Peyer's patch (tissue), 4 donors: Measurements from ENCODE around the gene CNTF. TPM values are rescaled to one million over a fixed set of nuclear protein-coding genes. Genes with fewer than 3 reads are reported as not detected.
A peak's percentile ranks its signal among the peaks of the same experiment; 100 is the strongest.

Experiments used
- DNase-seq, 3 donors: peaks; one replicate each; pipeline ENCODE4 v3.0.0-alpha.2; 2017 to 2019
- H3K27ac ChIP-seq, 4 donors: fragments of 200-600 bp; sonication (generic); one replicate each; pipeline ENCODE4 v1.5.1; 2016 to 2019
- H3K27me3 ChIP-seq, 2 donors: fragments of 200-600 bp; sonication (generic); one replicate each; pipeline ENCODE4 v1.5.1; 2019
- H3K36me3 ChIP-seq, 3 donors: fragments of 200-600 bp; sonication (generic); one replicate each; pipeline ENCODE4 v1.5.1; 2016 to 2019
- H3K4me1 ChIP-seq, 4 donors: fragments of 200-600 bp; sonication (generic); one replicate each; pipeline ENCODE4 v1.5.1; 2016 to 2019
- H3K4me3 ChIP-seq, 4 donors: fragments of 200-600 bp; sonication (generic); 1 replicate in 3 of 4; 2 replicates in 1 of 4; pipeline ENCODE4 v1.5.1; 2016 to 2019; ENCODE audit warnings: mild to moderate bottlenecking in 1 of 4
- H3K9me3 ChIP-seq, 4 donors: fragments of 200-600 bp; sonication (generic); one replicate each; pipeline ENCODE4 v1.5.1; 2016 to 2019; ENCODE audit warnings: mild to moderate bottlenecking in 1 of 4
- POLR2A ChIP-seq, 2 donors: fragments of 450-650 bp; IDR thresholded peaks; one replicate each; pipeline ENCODE4 v1.5.1; 2017; ENCODE audit warnings: antibody characterized with exemption in 2 of 2, mild to moderate bottlenecking in 2 of 2, moderate library complexity in 2 of 2
- total RNA-seq, 4 donors: library from RNA; depleted of rRNA; stranded (reverse); fragments of >200 nt; gene quantifications; one replicate each; pipeline ENCODE4 v1.1.0, GENCODE V29; 2016
- TF ChIP-seq, protein P1 (sequence below), 6 experiments: fragments of 450-650 bp in 4 of 6; fragments of 200-600 bp in 2 of 6; sonication (generic) in 1 of 6; IDR thresholded peaks; one replicate each; pipeline ENCODE4 v1.5.1; 2017 to 2019; ENCODE audit warnings: antibody characterized with exemption in 6 of 6, mild to moderate bottlenecking in 3 of 6, moderate library complexity in 1 of 6

CNTF gene
- total RNA-seq, 4 donors from 2014 or later, result 3.5 to 6.8 (median 5.3) TPM; not detected in 1

GRCh38 chr11:58609723-58610122, 12.7 kb upstream of the CNTF start:
- H3K4me3 ChIP-seq, result no peak overlapping the region
- peak in 1 of 3 donors; percentile 31 for DNase-seq
- H3K27me3 ChIP-seq, result no peaks in the 10 kb centered on the region
- TF ChIP-seq POLR2A (IDR thresholded peaks at IDR 0.05), result no peak
- TF ChIP-seq, protein P1, sequence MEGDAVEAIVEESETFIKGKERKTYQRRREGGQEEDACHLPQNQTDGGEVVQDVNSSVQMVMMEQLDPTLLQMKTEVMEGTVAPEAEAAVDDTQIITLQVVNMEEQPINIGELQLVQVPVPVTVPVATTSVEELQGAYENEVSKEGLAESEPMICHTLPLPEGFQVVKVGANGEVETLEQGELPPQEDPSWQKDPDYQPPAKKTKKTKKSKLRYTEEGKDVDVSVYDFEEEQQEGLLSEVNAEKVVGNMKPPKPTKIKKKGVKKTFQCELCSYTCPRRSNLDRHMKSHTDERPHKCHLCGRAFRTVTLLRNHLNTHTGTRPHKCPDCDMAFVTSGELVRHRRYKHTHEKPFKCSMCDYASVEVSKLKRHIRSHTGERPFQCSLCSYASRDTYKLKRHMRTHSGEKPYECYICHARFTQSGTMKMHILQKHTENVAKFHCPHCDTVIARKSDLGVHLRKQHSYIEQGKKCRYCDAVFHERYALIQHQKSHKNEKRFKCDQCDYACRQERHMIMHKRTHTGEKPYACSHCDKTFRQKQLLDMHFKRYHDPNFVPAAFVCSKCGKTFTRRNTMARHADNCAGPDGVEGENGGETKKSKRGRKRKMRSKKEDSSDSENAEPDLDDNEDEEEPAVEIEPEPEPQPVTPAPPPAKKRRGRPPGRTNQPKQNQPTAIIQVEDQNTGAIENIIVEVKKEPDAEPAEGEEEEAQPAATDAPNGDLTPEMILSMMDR (IDR thresholded peaks at IDR 0.05), result no peak
- no peaks in the 10 kb centered on the region for H3K9me3 ChIP-seq
- peaks cover 0 to 49% (median 0%) of the 10 kb centered on the region in 3 donors for H3K36me3 ChIP-seq
- H3K4me1 ChIP-seq, result peaks cover 0 to 5% (median 2%) of the 10 kb centered on the region in 4 donors
- no peak overlapping the region for H3K27ac ChIP-seq

GRCh38 chr11:58613228-58613627, 9.2 kb upstream of the CNTF start:
- no peak for TF ChIP-seq POLR2A (IDR thresholded peaks at IDR 0.05)
- TF ChIP-seq, protein P1 (IDR thresholded peaks at IDR 0.05), result no peak
- Histone ChIP-seq H3K36me3 (peaks cover 0 to 83% (median 0%) of the 10 kb centered on the region in 3 donors), H3K27ac (no peak overlapping the region), H3K9me3 (no peaks in the 10 kb centered on the region), H3K4me1 (no peaks in the 10 kb centered on the region), H3K27me3 (no peaks in the 10 kb centered on the region), H3K4me3 (no peak overlapping the region)
- DNase-seq, result no peak

GRCh38 chr11:58615559-58615958, 6.9 kb upstream of the CNTF start:
- no peak for DNase-seq
- H3K27me3 ChIP-seq, result no peaks in the 10 kb centered on the region
- peaks cover 0 to 98% (median 0%) of the 10 kb centered on the region in 3 donors for H3K36me3 ChIP-seq
- H3K27ac ChIP-seq, result no peak overlapping the region
- H3K4me1 ChIP-seq, result no peaks in the 10 kb centered on the region
- no peak overlapping the region for H3K4me3 ChIP-seq
- no peaks in the 10 kb centered on the region for H3K9me3 ChIP-seq
- no peak for TF ChIP-seq POLR2A (IDR thresholded peaks at IDR 0.05)
- TF ChIP-seq, protein P1 (IDR thresholded peaks at IDR 0.05), result no peak

DNA sequence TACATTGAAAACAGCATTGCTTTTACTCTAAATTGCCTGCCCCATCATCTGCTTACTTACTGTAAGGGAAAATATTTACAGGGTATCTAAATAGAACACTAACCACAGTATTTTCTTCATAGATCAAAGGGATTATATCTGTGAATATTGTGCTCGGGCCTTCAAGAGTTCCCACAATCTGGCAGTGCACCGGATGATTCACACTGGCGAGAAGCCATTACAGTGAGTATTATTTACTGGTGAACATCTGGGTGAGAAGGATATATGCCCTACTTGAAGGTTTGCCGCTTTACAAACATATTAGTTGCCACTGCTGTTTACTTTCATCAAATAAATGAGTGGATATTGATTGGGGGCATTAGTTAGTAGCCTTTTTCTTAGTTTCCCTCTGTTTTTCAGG, 5.9 kb upstream of the CNTF start:
- DNase-seq, result no peak
- TF ChIP-seq POLR2A (IDR thresholded peaks at IDR 0.05), result no peak
- TF ChIP-seq, protein P1 (IDR thresholded peaks at IDR 0.05), result no peak
- Histone ChIP-seq H3K27ac (no peak overlapping the region), H3K27me3 (no peaks in the 10 kb centered on the region), H3K36me3 (peaks cover 0 to 96% (median 0%) of the 10 kb centered on the region in 3 donors), H3K9me3 (no peaks in the 10 kb centered on the region), H3K4me3 (no peak overlapping the region), H3K4me1 (no peaks in the 10 kb centered on the region)

GRCh38 chr11:58617976-58618557, 4.4 kb upstream of the CNTF start:
- Histone ChIP-seq H3K4me3 (no peak overlapping the region), H3K27me3 (no peaks in the 10 kb centered on the region), H3K27ac (no peak overlapping the region), H3K4me1 (no peaks in the 10 kb centered on the region), H3K9me3 (no peaks in the 10 kb centered on the region), H3K36me3 (peaks cover 0 to 96% (median 0%) of the 10 kb centered on the region in 3 donors)
- DNase-seq, result no peak
- TF ChIP-seq POLR2A (IDR thresholded peaks at IDR 0.05), result no peak
- TF ChIP-seq, protein P1 (IDR thresholded peaks at IDR 0.05), result peak in 3 of 6 experiments; percentile 28 to 50 (median 31)
